Heart right ventricle (tissue), 16 donors: ENCODE data around the gene SNX15. TPM values are rescaled to one million over a fixed set of nuclear protein-coding genes. Genes with fewer than 3 reads are reported as not detected.

ENCODE experiments used
- ATAC-seq, 8 donors: fragments of 200-7000 bp; cut with Tn5 transposase; one replicate each; pipeline ENCODE4 v1.9.1; 2020; ENCODE audit warnings: mild to moderate bottlenecking in 8 of 8, moderate library complexity in 8 of 8, moderate number of reproducible peaks in 1 of 8
- DNase-seq, 2 donors: peaks; one replicate each; pipeline ENCODE4 v3.0.0-alpha.2; 2020
- H3K27ac ChIP-seq, 10 donors: fragments of 200-600 bp; sonication (generic) in 2 of 10; one replicate each; pipeline versions ENCODE4 v1.5.0 to v1.8.0; 2020 to 2022; ENCODE audit warnings: mild to moderate bottlenecking in 3 of 10
- H3K27me3 ChIP-seq, 7 donors: fragments of 200-600 bp; one replicate each; pipeline ENCODE4 v1.8.0; 2021 to 2022; ENCODE audit warnings: mild to moderate bottlenecking in 2 of 7
- H3K36me3 ChIP-seq, 9 donors: fragments of 200-600 bp; sonication (generic) in 1 of 9; one replicate each; pipeline versions ENCODE4 v1.5.0 to v1.8.0; 2020 to 2022; ENCODE audit warnings: mild to moderate bottlenecking in 2 of 9
- H3K4me1 ChIP-seq, 9 donors: fragments of 200-600 bp; sonication (generic) in 1 of 9; one replicate each; pipeline versions ENCODE4 v1.5.0 to v1.8.0; 2020 to 2022; ENCODE audit warnings: mild to moderate bottlenecking in 4 of 9
- H3K4me3 ChIP-seq, 10 donors: fragments of 200-600 bp; sonication (generic) in 2 of 10; one replicate each; pipeline versions ENCODE4 v1.5.0 to v1.8.0; 2020 to 2022; ENCODE audit warnings: mild to moderate bottlenecking in 7 of 10, moderate library complexity in 2 of 10
- H3K9me3 ChIP-seq, 11 donors: fragments of 200-600 bp in 10 of 11; sonication (generic) in 2 of 11; one replicate each; pipeline versions ENCODE4 v1.5.0 to v1.8.0; 2013 to 2022; ENCODE audit warnings: mild to moderate bottlenecking in 2 of 11, control low read depth in 1 of 11, moderate library complexity in 1 of 11
- WGBS, 2 donors: extraction: QIAGEN DNeasy Blood & Tissue Kit; methylation state at CpG; one replicate each; pipeline ENCODE4 v1.1.7; 2013; ENCODE audit warnings: inconsistent platforms in 1 of 2; 5-methylcytosine and 5-hydroxymethylcytosine counted together
- intact Hi-C, 10 donors: fragments of 100-400 bp; cut with DNase I; formaldehyde crosslinking; loops; one replicate each; pipeline versions ENCODE4 v1.11.1 to v1.14.2; 2022
- polyA plus RNA-seq, 2 donors: library from polyadenylated mRNA; stranded (reverse); fragments of 200-250 nt; gene quantifications; one replicate each; pipeline ENCODE4 v1.2.3, GENCODE V29; 2013
- total RNA-seq, 10 donors: library from RNA; stranded (reverse); fragmentation: NEBNext Ultra II Directional in 3 of 10; extraction: Animal tissue kit (Norgen Biotek cat#: 25700) in 3 of 10; gene quantifications; one replicate each; pipeline versions ENCODE4 v1.2.1 to v1.2.4, GENCODE V29; 2021 to 2023
- TF ChIP-seq, protein P1 (sequence below), 9 donors: fragments of 200-600 bp; sonication (generic) in 2 of 9; IDR thresholded peaks; one replicate each; pipeline versions ENCODE4 v1.5.0 to v1.8.0; 2021 to 2022; ENCODE audit warnings: antibody characterized with exemption in 9 of 9, mild to moderate bottlenecking in 5 of 9, moderate library complexity in 1 of 9
- donor health status: Arrhythmogenic right ventricular cardiomyopathy.
- donor health status: ischemic (EF 13 %, LVEDD 7.1; RV severe dilation, severe dysfunction).
- donor health status: healthy with polysubstance abuse.
- donor health status: DM: no; HTN: yes; CAD: no.
- donor health status: DM: no; HTN: no; CAD: no.
- donor health status: ischemic (EF 25% LVEDD 6.9; RV normal size, moderate dysfunction).
- donor health status: ischemic (EF 25% LVEDD 5.7; RV mildly dilated, moderate dysfunction).
- donor health status: healthy.
- donor health status: DM: yes; HTN: yes; CAD: no.
- donor health status: Ischemic cardiomyopathy.
- donor health status: ischemic (EF 35%, LVEDD 5.7; RV mildly dilated, moderate dysfunction).
- donor health status: nonischemic (EF 11% LVEDD 7.7; RV severe dilation, severe dysfunction).
- donor health status: DM: yes; HTN: yes; CAD: no.
- donor health status: PGD.
- donor health status: ischemic (EF 29% LVEDD 5.4; RV normal size, mild dysfunction).
- donor health status: nonischemic (EF 23%, LVEDD 6.1; RV moderate dilation, normal function).

The SNX15 gene
- total and polyA plus RNA-seq, 12 donors, result 11.4 to 23.2 (median 15.3) TPM

DNA sequence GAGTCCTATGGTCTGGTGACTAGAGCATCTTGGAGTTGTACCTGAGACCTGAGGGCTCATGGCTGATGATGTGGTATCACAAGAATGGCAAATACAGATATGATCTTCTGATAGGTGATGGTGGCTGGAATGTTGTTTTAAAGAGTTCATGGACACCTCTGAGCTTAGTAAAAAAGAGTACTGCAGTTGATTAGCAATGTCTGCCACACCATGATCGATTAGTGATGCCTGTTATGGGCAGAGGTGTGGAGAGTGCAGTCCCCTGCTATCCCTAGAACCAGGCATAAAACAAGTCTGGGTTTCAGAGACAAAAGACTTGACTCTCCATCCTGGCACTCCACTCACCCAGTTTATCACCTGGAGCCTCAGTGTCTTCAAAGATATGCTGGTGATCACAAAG lies 29.1 kb upstream of the SNX15 start:
- intact Hi-C loops, result loop anchor here in 5 of 10 donors (5.0 to 10.0 kb wide), 4 partner anchors 71 to 153 kb away; partner anchors contain the start of genes PPP2R5B (in 2 of the 5), ATG2A (in 1 of the 5) and CDC42BPG (in 1 of the 5)
- 82 to 93% methylated on average over 1 of the region's 1 CpG for WGBS, 2 donors
- no peak overlapping the region for H3K4me3 ChIP-seq
- no peak overlapping the region for H3K27ac ChIP-seq
- H3K36me3 ChIP-seq, result peaks cover 0 to 6% (median 0%) of the 10 kb centered on the region in 9 donors
- ATAC-seq (no peak), DNase-seq (no peak)
- H3K27me3 ChIP-seq, result no peaks in the 10 kb centered on the region
- TF ChIP-seq, protein P1, sequence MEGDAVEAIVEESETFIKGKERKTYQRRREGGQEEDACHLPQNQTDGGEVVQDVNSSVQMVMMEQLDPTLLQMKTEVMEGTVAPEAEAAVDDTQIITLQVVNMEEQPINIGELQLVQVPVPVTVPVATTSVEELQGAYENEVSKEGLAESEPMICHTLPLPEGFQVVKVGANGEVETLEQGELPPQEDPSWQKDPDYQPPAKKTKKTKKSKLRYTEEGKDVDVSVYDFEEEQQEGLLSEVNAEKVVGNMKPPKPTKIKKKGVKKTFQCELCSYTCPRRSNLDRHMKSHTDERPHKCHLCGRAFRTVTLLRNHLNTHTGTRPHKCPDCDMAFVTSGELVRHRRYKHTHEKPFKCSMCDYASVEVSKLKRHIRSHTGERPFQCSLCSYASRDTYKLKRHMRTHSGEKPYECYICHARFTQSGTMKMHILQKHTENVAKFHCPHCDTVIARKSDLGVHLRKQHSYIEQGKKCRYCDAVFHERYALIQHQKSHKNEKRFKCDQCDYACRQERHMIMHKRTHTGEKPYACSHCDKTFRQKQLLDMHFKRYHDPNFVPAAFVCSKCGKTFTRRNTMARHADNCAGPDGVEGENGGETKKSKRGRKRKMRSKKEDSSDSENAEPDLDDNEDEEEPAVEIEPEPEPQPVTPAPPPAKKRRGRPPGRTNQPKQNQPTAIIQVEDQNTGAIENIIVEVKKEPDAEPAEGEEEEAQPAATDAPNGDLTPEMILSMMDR (IDR thresholded peaks at IDR 0.05), result no peak
- no peaks in the 10 kb centered on the region for H3K9me3 ChIP-seq
- H3K4me1 ChIP-seq, result peaks cover 0 to 45% (median 16%) of the 10 kb centered on the region in 9 donors

- TF ChIP-seq, protein P1 (IDR thresholded peaks at IDR 0.05), result no peak
- no peak for DNase-seq
- Histone ChIP-seq H3K27me3 (no peaks in the 10 kb centered on the region), H3K9me3 (no peaks in the 10 kb centered on the region), H3K4me3 (no peak overlapping the region), H3K4me1 (peaks cover 0 to 39% (median 12%) of the 10 kb centered on the region in 9 donors), H3K27ac (no peak overlapping the region), H3K36me3 (no peaks in the 10 kb centered on the region)
- WGBS, 2 donors, result 65 to 76% methylated on average over 9 of the region's 9 CpGs
- intact Hi-C loops, result loop anchor here in 5 of 10 donors (5.0 to 10.0 kb wide), 4 partner anchors 72 to 154 kb away; partner anchors contain the start of genes PPP2R5B (in 2 of the 5), ATG2A (in 1 of the 5) and CDC42BPG (in 1 of the 5)
- no peak for ATAC-seq
Observed at GRCh38 chr11:64998690-64999431, 28.4 kb upstream of the SNX15 start.

- WGBS, 2 donors, result 94 to 100% methylated on average over 1 of the region's 1 CpG
- no peak for ATAC-seq
- intact Hi-C loops, result loop anchor here in 5 of 10 donors (5.0 to 10.0 kb wide), 4 partner anchors 72 to 155 kb away; partner anchors contain the start of genes PPP2R5B (in 2 of the 5), ATG2A (in 1 of the 5) and CDC42BPG (in 1 of the 5)
Observed at GRCh38 chr11:64999478-64999877, 27.8 kb upstream of the SNX15 start.

GRCh38 chr11:65002706-65003105 lies 24.5 kb upstream of the SNX15 start:
- Histone ChIP-seq H3K4me1 (peaks cover 0 to 8% (median 0%) of the 10 kb centered on the region in 9 donors), H3K36me3 (no peaks in the 10 kb centered on the region), H3K27ac (no peak overlapping the region), H3K4me3 (no peak overlapping the region), H3K9me3 (no peaks in the 10 kb centered on the region), H3K27me3 (no peaks in the 10 kb centered on the region)
- intact Hi-C loops, result no loop called here
- no peak for DNase-seq
- TF ChIP-seq, protein P1 (IDR thresholded peaks at IDR 0.05), result no peak
- no peak for ATAC-seq
- WGBS, 2 donors, result 68 to 75% methylated on average over 5 of the region's 5 CpGs

More at GRCh38 chr11:64999478-64999877, 27.8 kb upstream of the SNX15 start:
- DNase-seq, result no peak
- TF ChIP-seq, protein P1 (IDR thresholded peaks at IDR 0.05), result no peak
- Histone ChIP-seq H3K9me3 (no peaks in the 10 kb centered on the region), H3K27me3 (no peaks in the 10 kb centered on the region), H3K27ac (no peak overlapping the region), H3K4me1 (peaks cover 0 to 33% (median 11%) of the 10 kb centered on the region in 9 donors), H3K4me3 (no peak overlapping the region), H3K36me3 (no peaks in the 10 kb centered on the region)
